NT2/D1 (cell line): ENCODE data around the gene MC1R.

Experiments used
- YY1 ChIP-seq: IDR thresholded peaks from 2 replicates; pipeline ENCODE4 v1.6.1; 2011; ENCODE audit not compliant: insufficient read length, insufficient read depth
- ZNF274 ChIP-seq: IDR thresholded peaks from 2 replicates; pipeline ENCODE4 v1.6.1; 2011; ENCODE audit warnings: mild to moderate bottlenecking, low read depth, low read length

DNA sequence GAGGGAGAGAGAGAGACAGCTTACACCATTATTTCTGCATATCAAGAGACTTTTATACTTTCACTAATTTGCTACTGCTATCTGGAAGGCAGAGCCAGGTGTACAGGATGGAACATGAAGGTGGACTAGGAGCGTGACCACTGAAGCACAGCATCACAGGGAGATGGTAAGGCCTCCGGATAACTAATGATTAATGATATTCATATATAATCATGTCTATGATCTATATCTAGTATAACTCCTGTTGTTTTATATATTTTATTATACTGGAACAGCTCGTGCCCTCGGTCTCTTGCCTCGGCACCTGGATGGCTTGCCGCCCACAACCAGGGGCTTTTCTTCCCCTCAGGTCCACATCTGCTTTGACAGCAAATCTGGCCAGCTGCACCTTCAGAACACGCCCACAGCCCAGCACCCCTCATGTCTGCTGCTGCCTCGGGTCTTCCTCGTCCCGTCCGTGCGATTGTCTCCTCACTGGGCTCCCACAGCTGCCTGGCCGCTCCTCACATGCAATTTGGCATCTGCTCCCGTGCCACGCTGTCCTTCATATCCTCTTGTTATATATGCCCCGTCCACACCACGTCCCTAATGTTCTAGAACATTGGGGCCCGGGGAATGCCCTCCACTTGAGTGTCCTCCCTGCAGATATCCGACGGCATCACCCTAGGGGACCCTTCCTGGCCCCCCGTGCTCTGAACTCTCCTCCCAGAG, 19.7 kb downstream of the MC1R start:
- TF ChIP-seq YY1 (no peak), ZNF274 (no peak)
